K562 (cell line): Measurements from ENCODE around the gene DLG4. TPM values are rescaled to one million over a fixed set of nuclear protein-coding genes. Genes with fewer than 3 reads are reported as not detected.

Source experiments
- E4F1 ChIP-seq: fragments of 250-450 bp; sonication (Bioruptor Pico); IDR thresholded peaks from 2 replicates; pipeline ENCODE4 v1.5.0; 2021; ENCODE audit warnings: mild to moderate bottlenecking, borderline replicate concordance
- FOXJ2 ChIP-seq: fragments of 200-800 bp; sonication (Bioruptor generic); IDR thresholded peaks from 2 replicates; pipeline ENCODE4 v1.6.1; 2016; ENCODE audit warnings: missing genetic modification characterization, missing compliant biosample characterization
- LCOR ChIP-seq: sonication (generic); formaldehyde crosslinking; IDR thresholded peaks from 2 replicates; pipeline ENCODE4 v1.8.0; 2022; ENCODE audit warnings: mild to moderate bottlenecking, missing genetic modification reagents
- MECOM ChIP-seq: fragments of 250-450 bp; sonication (Bioruptor Pico); IDR thresholded peaks from 2 replicates; pipeline ENCODE4 v1.8.0; 2022; ENCODE audit warnings: inconsistent platforms
- MTA1 ChIP-seq: fragments of 450-650 bp; IDR thresholded peaks from 2 replicates; pipeline ENCODE4 v1.6.1; 2017; ENCODE audit warnings: borderline replicate concordance
- NBN ChIP-seq: fragments of 450-650 bp; IDR thresholded peaks from 2 replicates; pipeline ENCODE4 v1.6.1; 2016; ENCODE audit warnings: low read depth, mild to moderate bottlenecking
- NCOA1 ChIP-seq: fragments of 450-650 bp; IDR thresholded peaks from 2 replicates; pipeline ENCODE4 v1.6.1; 2016; ENCODE audit warnings: low read depth
- NONO ChIP-seq, 2 experiments: fragments of 200-400 bp in 1 of 2; fragments of 450-650 bp in 1 of 2; formaldehyde crosslinking in 1 of 2; IDR thresholded peaks; 2 replicates each; pipeline ENCODE4 v1.6.1; 2017; ENCODE audit warnings: low read depth in 2 of 2, mild to moderate bottlenecking in 2 of 2, moderate library complexity in 2 of 2, low read length in 1 of 2
- NR2F6 ChIP-seq: fragments of 450-650 bp; formaldehyde crosslinking; IDR thresholded peaks from 2 replicates; pipeline ENCODE4 v1.4.0; 2020; ENCODE audit warnings: mild to moderate bottlenecking
- POLR2AphosphoS5 ChIP-seq: IDR thresholded peaks from 2 replicates; pipeline ENCODE4 v1.6.1; 2011; ENCODE audit warnings: mild to moderate bottlenecking, low read depth, low read length, moderate library complexity; ENCODE audit not compliant: control insufficient read depth, insufficient read depth
- PPARD ChIP-seq: fragments of 250-450 bp; sonication (Bioruptor Pico); IDR thresholded peaks from 2 replicates; pipeline ENCODE4 v1.8.0; 2022; ENCODE audit warnings: inconsistent platforms, mild to moderate bottlenecking, moderate library complexity
- TCF7L2 ChIP-seq: fragments of 150-350 bp; IDR thresholded peaks from 2 replicates; pipeline ENCODE4 v1.6.1; 2016; ENCODE audit warnings: low read depth, mild to moderate bottlenecking, low read length, moderate library complexity
- U2AF1 ChIP-seq: fragments of 200-400 bp; formaldehyde crosslinking; optimal IDR thresholded peaks from 2 replicates; pipeline ENCODE3; 2017; ENCODE audit warnings: mild to moderate bottlenecking, low read depth, low read length, moderate library complexity
- ZBTB33 ChIP-seq: sonication (generic); formaldehyde crosslinking; IDR thresholded peaks from 2 replicates; pipeline ENCODE4 v1.8.1; 2023; ENCODE audit warnings: mild to moderate bottlenecking, missing genetic modification reagents
- ZBTB34 ChIP-seq: fragments of 250-450 bp; sonication (Bioruptor Pico); IDR thresholded peaks from 2 replicates; pipeline ENCODE4 v1.8.0; 2021; ENCODE audit warnings: mild to moderate bottlenecking, moderate library complexity
- ZNF274 ChIP-seq: IDR thresholded peaks from 2 replicates; pipeline ENCODE4 v1.6.1; 2011; ENCODE audit warnings: low read depth, mild to moderate bottlenecking, low read length, moderate library complexity, borderline replicate concordance
- ZNF431 ChIP-seq: sonication (generic); formaldehyde crosslinking; IDR thresholded peaks from 2 replicates; pipeline ENCODE4 v1.8.0; 2022; ENCODE audit warnings: mild to moderate bottlenecking, missing genetic modification reagents
- ZNF655 ChIP-seq: fragments of 250-450 bp; sonication (Bioruptor Pico); IDR thresholded peaks from 2 replicates; pipeline ENCODE4 v1.5.0; 2021
- ZNF79 ChIP-seq: fragments of 250-450 bp; sonication (Bioruptor Pico); IDR thresholded peaks from 2 replicates; pipeline ENCODE4 v1.4.0; 2020; ENCODE audit warnings: low read depth, mild to moderate bottlenecking, moderate library complexity
- polyA plus RNA-seq, 8 experiments: library from polyadenylated mRNA; depleted of rRNA in 4 of 8; stranded (reverse) in 5 of 8; unstranded in 3 of 8; fragments of >200 nt; fragmentation: Nextera tagmentation in 2 of 8; fragmentation: Illumina TruSeq in 1 of 8; extraction: Ambion mirVana in 2 of 8; extraction: Trizol in 1 of 8; gene quantifications; 2 replicates each; pipeline versions ENCODE4 v1.2.1 to v1.2.3, GENCODE V29; 2011 to 2014; ENCODE audit warnings: inconsistent platforms in 1 of 8, missing spikeins in 1 of 8
- total RNA-seq, 7 experiments: library from RNA; depleted of rRNA in 6 of 7; stranded (reverse); fragments of >200 nt in 6 of 7; fragmentation: Illumina TruSeq in 2 of 7; extraction: Trizol in 2 of 7; gene quantifications; 2 replicates each; pipeline versions ENCODE4 v1.2.1 to v1.2.3, GENCODE V29; 2011 to 2021; ENCODE audit warnings: low replicate concordance in 1 of 7

Gene DLG4
- total and polyA plus RNA-seq, 9 of the 15 experiments (the other 6 are each of a cell fraction or from before 2014, with no cell fraction given): 0.03 to 12.0 (median 4.1) TPM

- TF ChIP-seq NCOA1 (0 out of 2 replicates have a peak, but pooled peaks have one; percentile 35), TCF7L2 (no peak), POLR2AphosphoS5 (peak; percentile 66; the same call in 1 of the 2 replicates), MTA1 (0 out of 2 replicates have a peak, but pooled peaks have one; percentile 53), E4F1 (CRISPR knock-in tag) (no peak), ZNF79 (no peak), LCOR (CRISPR knock-in tag) (peak; percentile 94), U2AF1 (no peak), NR2F6 (0 out of 2 replicates have a peak, but pooled peaks have one; percentile 63), MECOM (CRISPR knock-in tag) (0 out of 2 replicates have a peak, but pooled peaks have one; percentile 15), ZBTB34 (CRISPR knock-in tag) (no peak), ZBTB33 (0 out of 2 replicates have a peak, but pooled peaks have one; percentile 26), PPARD (no peak), NONO (IDR thresholded peaks at IDR 0.05; ENCODE audit: low read depth in 2 of 2, low read length in 1 of 2) (peak in 1 of 2 experiments; percentile 76; a peak in 1 of 4 replicates), NBN (0 out of 2 replicates have a peak, but pooled peaks have one; percentile 22), ZNF431 (CRISPR knock-in tag) (0 out of 2 replicates have a peak, but pooled peaks have one; percentile 30), ZNF274 (no peak), ZNF655 (CRISPR knock-in tag) (no peak), FOXJ2 (tag) (no peak)
These were observed 23.2 kb upstream of the DLG4 start (continued) for GRCh38 chr17:7242717-7243452.
